ENCODE measurements around the gene OTOGL.

The OTOGL gene

GRCh38 chr12:80373666-80374065 lies 274.3 kb downstream of the OTOGL start:
- no peak for DNase-seq (ENCODE audit: low spot score)

GRCh38 chr12:80374615-80375014 lies 275.3 kb downstream of the OTOGL start:
- no peak for DNase-seq (ENCODE audit: low spot score)

GRCh38 chr12:80377140-80377794 lies 277.9 kb downstream of the OTOGL start:
- DNase-seq (ENCODE audit: low spot score) = no peak

- DNase-seq (ENCODE audit: low spot score) = no peak
These were observed 281.8 kb downstream of the OTOGL start for GRCh38 chr12:80381121-80381520.

- no peak for DNase-seq (ENCODE audit: low spot score)
These were observed 282.9 kb downstream of the OTOGL start for GRCh38 chr12:80382254-80382653.

GRCh38 chr12:80400571-80400991 lies 301.2 kb downstream of the OTOGL start:
- peak; percentile 24 for DNase-seq (ENCODE audit: low spot score)

- DNase-seq (ENCODE audit: low spot score) = no peak
These were observed 301.9 kb downstream of the OTOGL start for GRCh38 chr12:80401191-80401590.

- no peak for DNase-seq (ENCODE audit: low spot score)
These were observed 305.3 kb downstream of the OTOGL start for GRCh38 chr12:80404629-80405028.

- no peak for DNase-seq (ENCODE audit: low spot score)
These were observed 306.9 kb downstream of the OTOGL start for GRCh38 chr12:80406253-80406652.

- no peak for DNase-seq (ENCODE audit: low spot score)
These were observed 312.4 kb downstream of the OTOGL start for GRCh38 chr12:80411787-80412186.

- peak; percentile 37 for DNase-seq (ENCODE audit: low spot score)
These were observed 313.1 kb downstream of the OTOGL start for GRCh38 chr12:80412343-80412953.

- DNase-seq (ENCODE audit: low spot score) = no peak
These were observed 314.1 kb downstream of the OTOGL start for GRCh38 chr12:80413462-80413861.

- no peak for DNase-seq (ENCODE audit: low spot score)
These were observed 316.1 kb downstream of the OTOGL start for GRCh38 chr12:80415466-80415865.

- DNase-seq (ENCODE audit: low spot score) = no peak
These were observed 320.3 kb downstream of the OTOGL start for GRCh38 chr12:80419644-80420043.

GRCh38 chr12:80420075-80420474 lies 320.7 kb downstream of the OTOGL start:
- no peak for DNase-seq (ENCODE audit: low spot score)

GRCh38 chr12:80422550-80422949 lies 323.2 kb downstream of the OTOGL start:
- DNase-seq (ENCODE audit: low spot score) = no peak

Data from AG08396 (cell line).